K562 (cell line): Measurements from ENCODE around the gene FOSL1. TPM values are rescaled to one million over a fixed set of nuclear protein-coding genes. Genes with fewer than 3 reads are reported as not detected.

Experiments used
- ATF2 ChIP-seq: sonication (generic); formaldehyde crosslinking; IDR thresholded peaks from 2 replicates; pipeline ENCODE4 v1.8.1; 2022; ENCODE audit warnings: missing genetic modification reagents
- ATF4 ChIP-seq: fragments of 450-650 bp; formaldehyde crosslinking; IDR thresholded peaks from 2 replicates; pipeline ENCODE4 v1.4.0; 2022; ENCODE audit warnings: mild to moderate bottlenecking, moderate library complexity
- CEBPZ ChIP-seq: fragments of 150-350 bp; IDR thresholded peaks from 2 replicates; pipeline ENCODE4 v1.6.1; 2014; ENCODE audit warnings: low read depth, mild to moderate bottlenecking, low read length, borderline replicate concordance
- E2F5 ChIP-seq: sonication (generic); formaldehyde crosslinking; IDR thresholded peaks from 2 replicates; pipeline ENCODE4 v1.8.0; 2022; ENCODE audit warnings: mild to moderate bottlenecking, missing genetic modification reagents
- HDGF ChIP-seq: fragments of 450-650 bp; IDR thresholded peaks from 2 replicates; pipeline ENCODE4 v1.6.1; 2016
- HLTF ChIP-seq: fragments of 450-650 bp; IDR thresholded peaks from 2 replicates; pipeline ENCODE4 v1.6.1; 2016
- LARP7 ChIP-seq: fragments of 450-650 bp; IDR thresholded peaks from 2 replicates; pipeline ENCODE4 v1.6.1; 2016
- NR4A1 ChIP-seq, 2 experiments: fragments of 250-450 bp in 1 of 2; fragments of 450-650 bp in 1 of 2; sonication (Bioruptor Pico) in 1 of 2; IDR thresholded peaks; 2 replicates each; pipeline versions ENCODE4 v1.4.0 to v1.6.1; 2016 to 2020; ENCODE audit warnings: mild to moderate bottlenecking in 2 of 2, missing compliant biosample characterization in 1 of 2, missing genetic modification characterization in 1 of 2, moderate library complexity in 1 of 2
- PCBP2 ChIP-seq: fragments of 200-400 bp; formaldehyde crosslinking; IDR thresholded peaks from 2 replicates; pipeline ENCODE4 v1.6.1; 2018; ENCODE audit warnings: low read length, low read depth, mild to moderate bottlenecking, moderate library complexity; ENCODE audit not compliant: poor library complexity, severe bottlenecking
- POLR2A ChIP-seq: fragments of 450-650 bp; conservative IDR thresholded peaks from 2 replicates; pipeline ENCODE4 v1.6.1; 2016
- RAD51 ChIP-seq: fragments of 450-650 bp; IDR thresholded peaks from 2 replicates; pipeline ENCODE4 v1.7.1; 2016; ENCODE audit warnings: low read depth, mild to moderate bottlenecking, borderline replicate concordance
- RNF2 ChIP-seq: sonication (generic); IDR thresholded peaks from 2 replicates; pipeline ENCODE4 v1.6.1; 2016
- SETDB1 ChIP-seq: IDR thresholded peaks from one replicate; pipeline ENCODE4 v1.6.1; 2012; ENCODE audit warnings: low read length, control low read depth, inconsistent platforms
- SMAD2 ChIP-seq: fragments of 150-350 bp; IDR thresholded peaks from 2 replicates; pipeline ENCODE4 v1.6.1; 2014; ENCODE audit warnings: low read depth, mild to moderate bottlenecking, low read length
- SP1 ChIP-seq: sonication (generic); formaldehyde crosslinking; IDR thresholded peaks from 2 replicates; pipeline ENCODE4 v1.8.1; 2022; ENCODE audit warnings: mild to moderate bottlenecking, missing genetic modification reagents
- TCFL5 ChIP-seq: fragments of 250-450 bp; sonication (Bioruptor Pico); conservative IDR thresholded peaks from 2 replicates; pipeline ENCODE4 v1.6.1; 2021; ENCODE audit warnings: mild to moderate bottlenecking, moderate library complexity, matching md5 sums
- TOE1 ChIP-seq, 2 experiments: fragments of 450-650 bp in 1 of 2; sonication (generic) in 1 of 2; formaldehyde crosslinking in 1 of 2; IDR thresholded peaks; 2 replicates each; pipeline versions ENCODE4 v1.7.1 to v1.8.0; 2016 to 2022; ENCODE audit warnings: borderline replicate concordance in 2 of 2, mild to moderate bottlenecking in 2 of 2, antibody characterized with exemption in 1 of 2, inconsistent platforms in 1 of 2, low read depth in 1 of 2, missing genetic modification reagents in 1 of 2, moderate library complexity in 1 of 2
- TRIM28 ChIP-seq: fragments of 450-650 bp; IDR thresholded peaks from 2 replicates; pipeline ENCODE4 v1.6.1; 2017
- ZNF518B ChIP-seq: fragments of 250-450 bp; sonication (Bioruptor Pico); IDR thresholded peaks from 2 replicates; pipeline ENCODE4 v1.5.0; 2021; ENCODE audit warnings: mild to moderate bottlenecking, moderate library complexity
- polyA plus RNA-seq, 8 experiments: library from polyadenylated mRNA; depleted of rRNA in 4 of 8; stranded (reverse) in 5 of 8; unstranded in 3 of 8; fragments of >200 nt; fragmentation: Nextera tagmentation in 2 of 8; fragmentation: Illumina TruSeq in 1 of 8; extraction: Ambion mirVana in 2 of 8; extraction: Trizol in 1 of 8; gene quantifications; 2 replicates each; pipeline versions ENCODE4 v1.2.1 to v1.2.3, GENCODE V29; 2011 to 2014; ENCODE audit warnings: inconsistent platforms in 1 of 8, missing spikeins in 1 of 8
- total RNA-seq, 7 experiments: library from RNA; depleted of rRNA in 6 of 7; stranded (reverse); fragments of >200 nt in 6 of 7; fragmentation: Illumina TruSeq in 2 of 7; extraction: Trizol in 2 of 7; gene quantifications; 2 replicates each; pipeline versions ENCODE4 v1.2.1 to v1.2.3, GENCODE V29; 2011 to 2021; ENCODE audit warnings: low replicate concordance in 1 of 7

FOSL1 gene
- total and polyA plus RNA-seq, 9 of the 15 experiments (the other 6 are each of a cell fraction or from before 2014, with no cell fraction given), result 3.5 to 39.6 (median 10.0) TPM

- no peak for TF ChIP-seq NR4A1 (CRISPR knock-in tag; IDR thresholded peaks at IDR 0.05)
- TF ChIP-seq NR4A1 (tag; IDR thresholded peaks at IDR 0.05), result no peak
- no peak for TF ChIP-seq SMAD2
- no peak; the same call in 1 of the 2 replicates for TF ChIP-seq TOE1 (IDR thresholded peaks at IDR 0.05; ENCODE audit: borderline replicate concordance)
- no peak for TF ChIP-seq TOE1 (CRISPR knock-in tag; IDR thresholded peaks at IDR 0.05; ENCODE audit: borderline replicate concordance, low read depth)
- no peak for TF ChIP-seq ATF2 (CRISPR knock-in tag)
- TF ChIP-seq TRIM28, result no peak
- peak; percentile 89 for TF ChIP-seq POLR2A
- 0 out of 2 replicates have a peak, but pooled peaks have one; percentile 33 for TF ChIP-seq LARP7
- TF ChIP-seq RNF2, result no peak
- peak; percentile 82; the same call in 1 of the 2 replicates for TF ChIP-seq HLTF
- TF ChIP-seq PCBP2, result no peak
- no peak for TF ChIP-seq SETDB1
- TF ChIP-seq CEBPZ, result no peak
- TF ChIP-seq SP1 (CRISPR knock-in tag), result no peak
- TF ChIP-seq ATF4 (CRISPR knock-in tag), result no peak
- TF ChIP-seq TCFL5 (CRISPR knock-in tag), result no peak
- no peak for TF ChIP-seq RAD51
- no peak for TF ChIP-seq E2F5
- no peak for TF ChIP-seq ZNF518B (CRISPR knock-in tag)
- peak; percentile 92; the same call in 1 of the 2 replicates for TF ChIP-seq HDGF
Measured at GRCh38 chr11:65859812-65860277, 40.3 kb downstream of the FOSL1 start (continued).
